GM18505 (cell line): ENCODE results near the gene SDK2.

Experiments used
- ATAC-seq: cut with Tn5 transposase; IDR thresholded peaks from one replicate; pipeline ENCODE4 v1.9.1; 2021; ENCODE audit not compliant: unreplicated experiment
- POLR2A ChIP-seq: IDR thresholded peaks from 4 replicates; pipeline ENCODE4 v1.6.1; 2011; ENCODE audit warnings: borderline replicate concordance; ENCODE audit not compliant: insufficient read depth, insufficient read length; ENCODE audit errors: extremely low read depth

Gene SDK2

DNA sequence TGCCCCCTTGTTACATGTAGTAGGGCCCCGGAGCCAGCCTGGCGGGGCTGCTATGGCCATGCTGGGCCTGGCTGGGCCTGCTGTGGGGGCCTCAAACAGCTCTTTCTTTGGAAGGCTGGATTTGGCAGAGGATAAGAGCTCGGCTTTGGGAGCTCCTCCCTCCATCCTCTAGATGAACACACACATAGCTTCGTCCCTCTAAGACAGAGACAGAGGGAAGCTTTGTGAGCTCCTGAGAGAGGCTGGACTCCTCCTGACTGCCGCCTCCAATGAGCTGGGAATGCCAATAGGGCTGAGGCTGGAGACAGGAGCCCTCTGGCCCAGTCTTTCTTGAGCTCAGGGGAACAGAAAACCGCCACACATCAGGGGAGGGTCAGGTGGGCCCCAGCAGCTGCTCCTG is 295.1 kb downstream of the SDK2 start:
- no peak for TF ChIP-seq POLR2A
- no peak for ATAC-seq

DNA sequence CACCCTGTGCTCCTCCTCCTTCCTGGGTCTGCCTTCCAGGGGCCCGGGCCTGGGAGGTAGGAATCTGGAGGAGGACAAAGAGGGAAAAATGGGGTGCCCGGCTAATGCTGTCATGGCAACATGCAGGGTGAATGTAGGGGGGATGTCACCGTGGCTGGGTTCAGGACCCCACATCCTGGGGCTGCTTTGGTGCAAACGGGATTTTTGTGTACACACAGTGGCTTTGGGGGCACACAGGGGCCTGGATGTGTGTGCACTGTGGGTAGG is 295.5 kb downstream of the SDK2 start:
- no peak for ATAC-seq
- no peak for TF ChIP-seq POLR2A

DNA sequence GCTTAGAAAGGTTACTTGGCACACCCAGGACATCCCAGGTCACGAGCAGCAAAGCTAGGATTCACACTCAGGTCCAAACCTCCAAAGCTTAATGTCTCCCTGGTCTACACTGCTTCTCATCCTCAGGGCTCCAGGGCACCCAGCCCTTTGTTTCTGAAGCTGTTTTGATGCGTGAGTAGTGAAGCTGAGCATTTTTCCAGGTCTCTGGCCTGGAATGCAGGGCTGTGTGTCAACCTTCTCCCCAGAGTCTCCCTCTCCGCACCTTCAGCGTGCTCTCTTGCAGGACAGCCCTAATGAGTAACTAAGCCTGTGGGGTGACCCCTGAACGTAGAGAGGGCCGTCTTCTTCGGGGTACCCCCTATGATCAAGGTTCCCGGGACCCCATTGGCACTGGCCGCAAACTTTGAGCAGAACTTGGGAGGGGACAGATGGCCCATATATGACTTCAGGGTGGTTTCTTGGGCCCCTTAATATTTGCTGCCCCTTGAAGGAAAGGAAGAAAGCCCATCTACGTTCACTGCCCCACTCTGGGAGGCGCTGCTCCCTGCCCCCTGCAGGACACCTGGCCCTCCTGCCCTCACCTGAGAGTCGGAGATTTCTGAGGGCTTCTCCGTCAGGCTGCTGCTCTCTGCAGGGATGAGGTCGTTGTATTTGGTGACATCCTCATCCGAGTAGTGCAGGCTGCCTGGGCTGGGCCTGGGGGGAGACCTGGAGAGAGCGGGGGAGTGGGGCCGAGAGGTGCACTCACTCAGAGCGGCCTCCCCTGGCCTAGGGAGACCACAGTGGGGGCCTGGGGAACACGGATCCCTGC is 296.0 kb downstream of the SDK2 start:
- no peak for ATAC-seq
- TF ChIP-seq POLR2A, result no peak

DNA sequence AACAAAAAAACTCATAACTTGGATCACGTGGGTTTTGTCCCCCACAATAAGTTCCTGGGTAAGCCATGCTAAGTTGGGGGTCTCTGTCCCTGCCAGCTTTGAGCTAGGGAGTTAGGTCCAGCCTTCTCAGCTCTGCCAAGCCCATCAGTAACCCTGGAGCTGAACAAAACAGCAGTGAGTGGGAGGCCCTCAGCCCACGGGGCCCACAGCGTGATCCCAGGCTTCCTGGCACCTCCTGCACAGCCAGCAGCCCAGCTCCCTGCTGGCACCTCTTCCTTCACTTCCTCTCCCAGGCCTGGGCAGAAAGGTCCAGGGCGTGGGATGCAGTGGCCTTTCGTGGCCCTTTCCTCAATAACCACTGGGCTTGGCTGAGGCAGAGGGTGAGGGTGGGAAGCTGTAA is 296.9 kb downstream of the SDK2 start:
- no peak for TF ChIP-seq POLR2A
- no peak for ATAC-seq

DNA sequence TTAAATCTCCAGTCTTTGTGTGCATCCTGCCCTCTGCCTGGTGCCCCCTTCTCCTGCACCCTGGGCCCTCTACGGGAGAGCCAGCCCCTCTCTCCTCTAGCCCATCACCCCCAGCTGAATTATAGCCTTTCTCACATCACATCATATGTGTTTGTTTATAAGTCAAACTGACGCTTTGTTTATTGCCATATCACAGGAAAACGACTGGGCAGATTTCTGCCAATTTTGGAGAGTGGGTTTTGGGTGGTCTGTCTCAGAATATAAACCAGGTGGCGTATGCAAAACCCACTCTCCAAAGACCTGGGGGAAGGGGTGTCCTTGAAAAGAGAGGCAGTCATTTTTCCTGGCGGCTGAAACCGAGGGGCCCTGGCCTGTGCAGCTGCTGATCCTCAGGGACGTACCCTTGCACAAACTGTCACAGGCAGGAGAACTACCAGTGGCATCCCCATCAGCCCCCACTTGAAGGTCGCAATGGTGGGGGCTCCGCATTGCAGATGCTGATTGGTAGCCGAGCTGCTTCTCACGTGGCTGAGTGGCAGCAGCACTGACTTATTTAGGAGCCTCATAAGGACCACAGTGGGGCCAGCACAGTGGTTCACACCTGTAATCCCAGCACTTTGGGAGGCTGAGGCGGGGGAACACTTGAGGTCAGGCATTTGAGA is 297.6 kb downstream of the SDK2 start:
- ATAC-seq, result no peak
- no peak for TF ChIP-seq POLR2A

DNA sequence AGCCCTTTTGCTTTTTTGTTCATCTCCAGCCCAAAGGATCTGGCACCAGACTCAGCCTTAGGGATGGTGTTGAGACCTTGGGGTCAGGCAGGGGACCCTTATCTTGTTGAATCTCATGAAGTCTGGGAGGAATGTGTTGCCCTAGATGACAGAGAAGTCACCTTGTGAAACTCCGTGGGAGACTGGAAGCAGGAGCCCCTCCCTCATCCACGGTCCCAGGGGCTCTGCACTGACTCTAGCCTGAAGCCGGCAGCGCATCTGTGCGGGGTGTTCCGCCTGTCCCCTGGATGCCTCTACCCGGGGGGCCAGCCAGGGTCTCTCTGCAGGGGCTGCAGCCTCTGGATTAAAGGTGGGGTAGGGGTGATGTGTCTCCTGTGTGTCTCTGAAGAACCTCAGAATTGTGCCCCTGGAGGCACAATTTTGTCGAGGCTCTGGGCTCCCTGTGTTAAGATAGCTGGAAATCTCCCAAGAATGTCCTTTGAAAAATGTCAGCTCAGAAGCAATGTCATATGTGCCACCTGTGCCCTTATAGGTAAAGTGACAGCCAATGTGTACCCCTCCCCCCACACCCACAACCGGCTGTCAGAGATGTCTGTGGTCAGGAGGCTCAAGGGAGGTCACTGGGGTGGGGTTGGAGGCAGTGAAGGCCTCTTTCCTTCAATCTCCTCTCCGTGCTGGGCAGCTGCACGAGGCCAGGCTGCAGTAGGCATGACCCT is 300.3 kb downstream of the SDK2 start:
- ATAC-seq, result no peak
- no peak for TF ChIP-seq POLR2A

DNA sequence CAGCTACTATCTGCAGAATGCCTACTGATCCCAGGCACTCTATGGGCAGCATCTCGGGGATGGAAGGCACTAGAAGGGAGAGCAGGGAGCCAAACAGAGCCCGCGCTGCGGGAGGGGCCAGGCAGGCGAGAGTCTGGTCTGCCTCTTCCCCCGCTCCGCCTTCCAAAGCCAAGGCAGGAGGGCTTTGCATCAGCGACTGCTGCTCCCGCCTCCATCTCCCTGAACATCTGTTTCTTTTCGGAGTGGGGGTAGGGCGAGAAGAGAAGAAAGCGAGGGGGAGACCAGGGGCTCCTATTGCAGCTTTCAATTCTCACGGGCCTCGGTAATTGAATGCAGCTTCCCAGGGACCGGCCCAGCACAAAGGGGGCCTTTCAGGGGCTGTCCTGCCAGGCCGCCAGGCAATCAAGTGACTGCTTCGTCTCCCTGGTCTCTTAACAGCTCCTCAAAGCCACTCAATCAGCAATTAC is 301.0 kb downstream of the SDK2 start:
- no peak for ATAC-seq
- TF ChIP-seq POLR2A, result no peak

DNA sequence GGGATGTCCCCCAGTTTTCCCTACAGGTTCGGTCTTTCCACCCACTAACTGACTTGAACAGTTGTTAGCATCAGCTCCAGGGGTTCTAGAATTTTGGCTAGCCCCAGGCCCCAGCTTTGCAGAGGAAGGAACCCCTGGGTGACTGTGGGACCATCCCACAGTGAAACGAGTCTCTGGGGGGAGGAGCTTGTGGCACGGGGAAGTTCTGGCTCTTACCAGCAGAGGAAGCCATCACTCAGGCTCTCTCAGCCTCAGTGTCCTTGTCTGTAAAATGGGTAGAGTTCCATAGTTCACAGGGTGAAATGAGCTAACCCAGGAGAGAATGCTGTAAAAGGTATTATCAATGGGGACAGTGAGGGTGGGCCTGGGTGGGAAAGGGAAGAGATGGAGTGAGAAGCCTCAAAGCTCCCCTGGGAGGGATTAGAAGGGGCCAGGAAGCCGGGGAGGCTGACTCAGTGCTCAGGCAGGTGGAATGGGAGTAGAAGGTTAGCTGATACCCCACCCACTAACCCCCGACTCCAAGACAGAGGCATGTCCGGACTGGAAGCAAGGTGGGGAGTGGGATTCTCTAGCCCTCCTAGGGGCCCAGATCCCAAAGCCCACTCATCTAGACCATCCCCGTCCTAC is 301.6 kb downstream of the SDK2 start:
- no peak for ATAC-seq
- TF ChIP-seq POLR2A, result no peak

DNA sequence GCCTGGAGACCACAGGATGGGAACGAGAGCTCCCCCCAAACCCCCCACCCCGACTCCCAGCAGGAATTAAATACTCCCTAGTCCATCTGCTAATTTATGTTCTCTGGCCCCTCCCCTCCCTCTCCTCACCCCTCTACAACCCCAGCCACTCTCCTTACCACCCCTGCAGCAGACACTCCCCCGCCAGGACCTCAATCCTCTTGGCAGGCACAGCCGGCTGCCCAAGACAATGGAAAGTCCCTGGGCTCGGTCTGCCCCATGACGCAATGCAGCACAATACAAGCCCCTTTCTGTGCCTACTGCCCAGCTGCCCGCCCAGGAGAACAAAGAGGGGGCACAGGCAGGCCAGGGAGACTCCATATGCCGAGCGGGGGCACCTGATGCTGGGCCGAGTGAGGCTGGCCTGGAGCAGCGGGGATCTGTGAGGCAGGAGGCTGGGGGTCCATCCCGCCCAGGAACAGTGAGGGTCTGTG is 302.2 kb downstream of the SDK2 start:
- TF ChIP-seq POLR2A, result no peak
- no peak for ATAC-seq

DNA sequence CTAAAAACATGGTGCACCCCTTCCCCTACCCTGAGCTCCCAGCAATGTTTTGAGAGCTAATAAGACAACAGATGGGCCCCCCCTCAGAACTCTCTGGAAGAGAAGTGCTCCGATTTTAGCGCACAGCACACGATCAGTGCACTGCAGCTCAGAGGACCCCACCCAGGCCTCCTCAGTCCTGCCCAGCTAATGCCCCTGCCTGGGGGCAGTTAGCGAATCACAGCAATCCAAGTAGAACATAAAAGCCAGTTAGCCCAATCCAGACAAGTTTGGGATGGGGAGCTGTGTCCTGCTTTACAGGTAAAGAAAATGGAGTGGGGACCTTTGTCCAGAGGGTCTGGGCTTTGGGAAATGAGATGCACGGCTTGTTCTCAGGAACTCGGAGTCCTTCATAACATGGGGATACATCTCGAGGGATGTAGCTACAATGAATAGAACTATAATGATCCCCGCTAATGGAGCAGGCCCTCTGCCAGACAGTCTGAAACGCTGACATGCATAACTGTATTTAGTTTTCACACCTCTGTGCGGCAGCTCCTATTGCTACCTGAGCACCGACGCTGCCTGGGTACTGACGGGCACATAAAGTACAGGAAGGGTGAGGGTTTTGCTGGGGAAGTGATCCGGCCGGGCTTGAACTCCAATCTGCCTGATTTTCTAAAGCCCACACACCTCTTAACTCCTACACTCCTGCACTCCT is 302.7 kb downstream of the SDK2 start:
- ATAC-seq, result no peak
- no peak for TF ChIP-seq POLR2A

DNA sequence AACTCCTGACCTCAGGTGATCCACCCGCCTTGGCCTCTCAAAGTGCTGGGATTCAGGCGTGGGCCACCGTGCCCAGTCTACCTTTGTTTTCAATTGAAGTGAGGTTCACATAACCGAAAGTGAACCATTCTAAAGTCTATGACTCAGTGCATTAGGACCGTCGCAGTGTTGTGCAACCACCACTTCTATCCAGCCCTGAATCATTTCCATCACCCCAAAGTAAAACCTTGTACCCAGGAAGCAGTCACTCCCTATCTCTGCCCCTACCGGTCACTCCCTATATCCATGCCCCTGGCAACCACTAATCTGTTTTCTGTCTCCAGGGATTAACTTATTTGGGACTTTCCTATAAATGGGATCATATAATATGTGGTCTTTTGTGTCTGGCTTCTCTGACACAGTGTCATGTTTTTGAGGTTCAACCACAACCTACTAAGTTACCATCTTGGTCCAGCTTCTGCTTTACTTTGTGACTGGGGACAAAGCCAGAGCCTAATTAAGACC is 304.1 kb downstream of the SDK2 start:
- TF ChIP-seq POLR2A, result no peak

DNA sequence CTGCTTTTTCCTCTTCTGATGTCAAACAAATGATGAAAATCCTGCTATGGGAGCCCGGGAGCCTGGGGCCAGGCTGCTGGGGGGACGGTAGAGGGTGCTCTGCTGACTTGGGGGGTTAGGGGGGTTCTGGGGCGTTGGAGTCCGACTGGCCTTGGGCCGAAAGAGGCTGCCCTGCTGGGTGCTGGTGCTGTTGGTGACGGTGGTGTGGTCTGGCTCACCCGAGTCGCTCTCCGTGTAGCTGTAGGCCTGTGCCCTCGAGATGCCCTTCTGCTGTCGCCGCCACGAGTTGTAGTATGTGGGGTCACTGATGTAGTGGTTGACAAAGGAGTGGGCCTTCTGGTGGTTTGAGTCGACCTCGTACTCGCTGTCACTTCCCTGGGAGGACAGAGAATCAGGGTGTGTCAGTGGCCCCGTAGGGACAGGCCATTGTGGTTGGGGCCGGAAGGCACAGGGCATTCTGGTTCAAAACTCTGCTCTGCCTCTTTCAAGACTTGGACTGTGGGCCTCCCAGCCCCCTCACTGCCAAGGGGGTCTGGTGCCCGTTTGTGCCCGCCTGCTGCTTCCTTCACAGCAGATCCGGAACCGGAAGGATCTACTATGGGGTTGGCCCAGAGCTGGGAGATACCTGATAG is 305.6 kb downstream of the SDK2 start:
- ATAC-seq, result no peak
- no peak for TF ChIP-seq POLR2A

More for the DNA sequence above, 304.1 kb downstream of the SDK2 start:
- ATAC-seq, result no peak
